ENCODE results near the gene PKP4. TPM values are rescaled to one million over a fixed set of nuclear protein-coding genes. Genes with fewer than 3 reads are reported as not detected.
"Not testable (repeated sequence)": the region's sequence is repeated elsewhere in the genome, so short reads cannot be mapped to it uniquely, and the experiment has no call there.

PKP4 gene
- total RNA-seq, 1 donor from 2014 or later, result 60.8 TPM

GRCh38 chr2:158693476-158693875 is 236.7 kb downstream of the PKP4 start:
- H3K27me3 ChIP-seq, result no peaks in the 10 kb centered on the region
- TF ChIP-seq CTCF (IDR thresholded peaks at IDR 0.05), result no peak

DNA sequence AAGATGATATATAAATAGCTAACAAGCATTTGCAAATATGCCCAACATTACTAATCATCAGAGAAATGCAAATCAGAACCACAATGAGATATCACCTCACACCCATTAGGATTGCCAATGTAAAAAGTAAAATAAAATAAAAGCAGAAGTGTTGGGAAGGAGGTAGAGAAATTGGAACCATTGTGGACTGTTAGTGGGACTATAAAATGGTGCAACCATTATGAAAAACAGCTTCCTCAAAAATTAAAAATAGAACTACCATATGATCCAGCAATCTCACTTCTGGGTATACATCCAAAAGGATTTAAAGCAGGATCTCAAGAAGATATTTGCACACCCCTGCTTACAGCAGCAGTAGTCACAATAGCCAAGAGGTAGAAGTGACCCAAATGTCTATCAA is 238.6 kb downstream of the PKP4 start:
- no peak for TF ChIP-seq CTCF (IDR thresholded peaks at IDR 0.05)
- Histone ChIP-seq H3K27me3 (no peaks in the 10 kb centered on the region), H3K36me3 (no peaks in the 10 kb centered on the region), H3K4me1 (no peaks in the 10 kb centered on the region), H3K27ac (no peak overlapping the region), H3K9me3 (no peaks in the 10 kb centered on the region), H3K4me3 (no peak overlapping the region)
- intact Hi-C loops (cut with DNase I), result no loop called here
- no peak for DNase-seq (ENCODE audit: low spot score in 2 of 2)

More at GRCh38 chr2:158693476-158693875, 236.7 kb downstream of the PKP4 start:
- Histone ChIP-seq H3K9me3 (no peaks in the 10 kb centered on the region), H3K4me3 (no peak overlapping the region), H3K27ac (no peak overlapping the region), H3K36me3 (no peaks in the 10 kb centered on the region), H3K4me1 (no peaks in the 10 kb centered on the region)
- intact Hi-C loops (cut with DNase I), result no loop called here
- no peak for DNase-seq (ENCODE audit: low spot score in 2 of 2)

DNA sequence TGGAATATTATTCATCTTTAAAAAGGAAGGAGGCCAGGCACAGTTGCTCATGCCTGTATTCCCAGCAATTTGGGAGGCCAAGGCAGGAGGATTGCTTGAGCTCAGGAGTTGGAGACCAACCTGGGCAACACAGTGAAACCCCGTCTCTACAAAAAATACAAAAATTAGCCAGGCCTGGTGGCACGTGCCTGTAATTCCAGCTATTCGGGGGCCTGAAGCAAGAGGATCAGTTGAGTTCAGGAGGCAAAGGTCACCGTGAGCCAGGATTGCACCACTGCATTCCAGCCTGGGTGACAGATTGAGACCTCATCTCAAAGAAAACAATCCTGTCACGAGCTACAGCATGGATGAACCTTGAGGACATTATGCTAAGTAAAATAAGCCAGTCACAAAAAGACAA is 239.0 kb downstream of the PKP4 start:
- not testable (repeated sequence) for H3K27me3 ChIP-seq

DNA sequence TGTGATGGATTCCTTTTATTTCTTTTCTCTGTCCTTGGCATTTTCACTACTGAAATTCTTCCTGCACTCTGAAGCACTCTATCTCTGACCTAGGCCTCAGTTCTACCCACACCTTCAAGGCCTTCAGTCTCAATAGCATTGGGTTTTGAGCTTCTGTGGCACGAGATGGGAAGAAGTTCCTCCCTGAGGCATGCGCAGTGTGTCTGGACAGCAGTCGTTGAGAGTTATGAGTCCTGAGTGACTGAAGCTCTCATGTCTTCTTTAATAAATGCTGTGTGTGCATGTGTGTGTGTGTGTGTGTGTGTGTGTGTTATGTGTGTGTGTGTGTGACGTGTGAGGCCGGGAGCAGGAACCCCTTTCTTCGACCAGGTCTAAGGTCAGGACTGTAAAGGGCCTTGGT is 242.6 kb downstream of the PKP4 start:
- intact Hi-C loops (cut with DNase I), result no loop called here
- H3K36me3 ChIP-seq, result no peaks in the 10 kb centered on the region

More for the DNA sequence above, 239.0 kb downstream of the PKP4 start:
- H3K27ac ChIP-seq; H3K9me3 ChIP-seq; DNase-seq (ENCODE audit: low spot score in 2 of 2); H3K4me3 ChIP-seq; H3K36me3 ChIP-seq; intact Hi-C loops (cut with DNase I); H3K4me1 ChIP-seq: not testable (repeated sequence)

DNA sequence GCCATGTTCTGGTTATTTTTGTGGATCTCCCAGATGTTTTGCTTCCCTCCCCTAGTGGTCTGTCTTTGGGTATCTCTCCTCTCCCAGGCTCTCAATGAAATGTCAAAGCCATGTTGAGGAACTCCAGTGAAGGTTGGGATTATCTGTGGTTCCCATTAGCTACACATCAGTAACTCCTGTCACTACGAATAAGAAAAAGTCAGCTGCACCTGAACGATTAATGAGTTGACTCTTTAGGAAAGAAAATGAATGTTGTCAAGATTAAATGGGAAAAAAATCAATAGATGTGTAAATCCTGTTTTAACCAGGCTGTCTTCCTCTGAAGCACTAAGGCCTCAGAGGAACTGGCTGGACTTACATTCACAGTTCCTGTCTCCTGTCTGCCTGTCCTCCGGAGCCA is 244.3 kb downstream of the PKP4 start:
- Histone ChIP-seq H3K27ac (no peak overlapping the region), H3K27me3 (no peaks in the 10 kb centered on the region), H3K9me3 (no peaks in the 10 kb centered on the region), H3K4me3 (no peak overlapping the region), H3K4me1 (no peaks in the 10 kb centered on the region), H3K36me3 (no peaks in the 10 kb centered on the region)
- intact Hi-C loops (cut with DNase I), result no loop called here
- no peak for TF ChIP-seq CTCF (IDR thresholded peaks at IDR 0.05)
- no peak for DNase-seq (ENCODE audit: low spot score in 2 of 2)

More for the DNA sequence above, 242.6 kb downstream of the PKP4 start:
- Histone ChIP-seq H3K27me3 (no peaks in the 10 kb centered on the region), H3K27ac (no peak overlapping the region), H3K9me3 (no peaks in the 10 kb centered on the region), H3K4me3 (no peak overlapping the region), H3K4me1 (no peaks in the 10 kb centered on the region)
- DNase-seq (ENCODE audit: low spot score in 2 of 2), result no peak
- no peak for TF ChIP-seq CTCF (IDR thresholded peaks at IDR 0.05)

- Histone ChIP-seq H3K4me1 (no peaks in the 10 kb centered on the region), H3K9me3 (no peaks in the 10 kb centered on the region), H3K4me3 (no peak overlapping the region), H3K27me3 (no peaks in the 10 kb centered on the region), H3K27ac (no peak overlapping the region), H3K36me3 (no peaks in the 10 kb centered on the region)
- intact Hi-C loops (cut with DNase I), result no loop called here
- TF ChIP-seq CTCF (IDR thresholded peaks at IDR 0.05), result no peak
- DNase-seq (ENCODE audit: low spot score in 2 of 2), result no peak
Measured at GRCh38 chr2:158702740-158703139, 246.0 kb downstream of the PKP4 start.

DNA sequence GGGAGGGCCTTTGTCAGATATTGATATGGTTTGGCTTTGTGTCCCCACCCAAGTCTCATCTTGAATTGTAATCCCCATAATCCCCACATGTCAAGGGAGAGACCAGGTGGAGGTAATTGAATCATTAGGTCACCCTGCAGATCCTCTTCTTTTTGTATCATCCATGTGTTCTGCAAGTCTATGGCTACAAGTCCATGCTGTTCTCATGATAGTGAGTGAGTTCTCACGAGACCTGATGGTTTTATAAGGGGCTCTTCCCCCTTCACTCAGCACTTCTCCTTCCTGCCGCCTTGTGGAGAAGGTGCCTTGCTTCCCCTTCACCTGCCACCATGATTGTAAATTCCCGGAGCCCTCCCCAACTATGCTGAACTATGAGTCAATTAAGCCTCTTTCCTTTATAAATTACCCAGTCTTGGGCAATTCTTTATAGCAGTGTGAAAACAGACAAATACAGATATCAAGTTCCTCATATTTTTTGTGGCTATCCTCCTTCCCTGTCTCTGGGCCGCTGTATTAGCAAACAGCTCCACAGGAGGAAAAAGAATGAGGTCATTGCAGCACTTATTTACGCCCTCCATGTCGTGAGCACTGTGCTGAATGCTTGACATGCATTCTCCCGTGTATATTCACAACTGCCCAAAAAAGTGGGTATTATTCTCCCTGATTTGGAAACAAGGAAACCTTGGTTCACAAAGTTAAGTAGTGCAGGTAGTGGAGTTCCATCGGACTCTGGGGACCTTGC is 248.1 kb downstream of the PKP4 start:
- H3K27ac ChIP-seq; H3K4me3 ChIP-seq; H3K36me3 ChIP-seq; H3K9me3 ChIP-seq; H3K27me3 ChIP-seq; H3K4me1 ChIP-seq; intact Hi-C loops (cut with DNase I); DNase-seq (ENCODE audit: low spot score in 2 of 2): not testable (repeated sequence)

All from ascending aorta (tissue), 2 donors.